Ammon's horn (tissue), 1 donor: ENCODE data around the gene FAM47E.
"Not testable (repeated sequence)": the region's sequence is repeated elsewhere in the genome, so short reads cannot be mapped to it uniquely, and the experiment has no call there.

Source experiments
- DNase-seq: peaks from one replicate; pipeline ENCODE4 v3.0.0-alpha.2; 2016; ENCODE audit warnings: low spot score

Gene FAM47E

GRCh38 chr4:76226418-76226817 is 25.1 kb upstream of the FAM47E start:
- DNase-seq, result no peak

DNA sequence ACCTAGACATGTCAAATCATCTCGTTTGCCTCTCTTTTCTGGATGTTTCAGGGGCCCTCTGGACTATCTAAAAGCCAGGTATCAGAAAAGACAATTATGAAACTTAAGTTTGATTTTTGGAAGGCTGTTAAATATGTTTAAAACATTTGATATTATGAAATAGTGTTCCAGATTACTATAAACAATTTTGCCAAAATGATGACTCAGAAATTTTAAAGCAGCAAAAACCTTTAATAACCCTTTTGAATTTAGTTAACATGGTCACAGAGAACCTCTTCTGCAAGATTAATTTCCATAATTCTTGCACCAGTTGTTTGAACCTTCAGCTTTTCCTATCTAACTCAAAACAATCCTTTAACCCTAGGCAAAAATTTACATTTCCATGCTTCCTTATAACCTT is 18.8 kb upstream of the FAM47E start:
- no peak for DNase-seq

- no peak for DNase-seq
Observed at GRCh38 chr4:76233083-76233482, 18.4 kb upstream of the FAM47E start.

GRCh38 chr4:76233529-76233928 is 18.0 kb upstream of the FAM47E start:
- no peak for DNase-seq

- no peak for DNase-seq
Observed at GRCh38 chr4:76233967-76234678, 17.4 kb upstream of the FAM47E start.

DNA sequence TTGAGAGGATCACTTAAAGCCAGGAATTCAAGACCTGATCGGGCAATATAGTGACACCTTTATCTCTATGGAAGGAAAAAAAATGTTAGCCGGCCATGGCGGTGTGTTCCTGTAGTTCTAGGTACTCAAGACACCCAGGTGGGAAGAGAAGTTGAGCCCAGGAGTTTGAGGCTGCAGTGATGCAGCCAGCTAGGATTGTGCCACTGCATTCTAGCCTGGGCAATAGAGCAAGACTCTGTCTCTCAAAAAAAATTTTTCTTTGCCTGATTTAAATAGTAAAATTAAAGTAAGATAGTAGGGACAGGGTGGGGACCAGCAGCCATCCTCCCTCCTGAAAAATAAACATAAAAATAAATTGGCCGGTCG is 16.9 kb upstream of the FAM47E start:
- DNase-seq, result no peak

DNA sequence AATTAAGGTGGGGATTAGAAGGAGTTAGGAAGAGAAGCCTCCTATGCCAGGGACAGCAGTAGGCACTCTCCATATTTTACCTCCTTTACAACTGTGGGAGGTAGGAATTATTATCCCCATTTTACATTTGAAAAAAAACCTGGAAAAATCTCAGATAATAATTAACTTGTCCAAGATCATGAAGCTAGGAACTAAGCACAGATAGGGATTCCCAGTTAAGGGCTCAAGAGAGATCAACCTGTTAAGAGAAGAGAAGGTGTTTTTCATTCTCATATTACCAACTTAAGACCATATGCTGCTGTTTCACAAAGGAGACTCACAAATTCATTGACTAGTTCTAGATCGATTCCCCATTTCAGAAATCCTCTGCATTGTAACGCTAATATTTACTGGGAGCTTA is 16.1 kb upstream of the FAM47E start:
- no peak for DNase-seq

DNA sequence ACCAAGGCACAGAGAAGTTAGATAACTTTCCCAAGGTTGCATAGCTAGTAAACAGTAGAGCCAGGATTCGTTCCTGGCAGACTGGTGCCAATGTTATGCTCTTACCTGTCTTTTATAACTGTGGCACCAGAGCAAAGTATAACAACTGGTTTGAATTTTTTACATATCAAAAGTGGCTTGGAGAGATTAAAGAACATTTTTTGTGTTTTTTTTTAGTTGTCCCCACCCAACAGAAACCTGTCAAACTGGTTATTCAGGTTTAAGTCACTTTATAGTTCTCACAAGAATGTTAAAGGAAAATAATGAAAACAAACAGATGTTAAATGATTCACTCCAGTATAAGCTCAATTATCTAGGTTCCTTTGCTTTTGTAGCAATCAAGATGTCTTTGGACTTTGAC is 15.6 kb upstream of the FAM47E start:
- DNase-seq, result no peak

DNA sequence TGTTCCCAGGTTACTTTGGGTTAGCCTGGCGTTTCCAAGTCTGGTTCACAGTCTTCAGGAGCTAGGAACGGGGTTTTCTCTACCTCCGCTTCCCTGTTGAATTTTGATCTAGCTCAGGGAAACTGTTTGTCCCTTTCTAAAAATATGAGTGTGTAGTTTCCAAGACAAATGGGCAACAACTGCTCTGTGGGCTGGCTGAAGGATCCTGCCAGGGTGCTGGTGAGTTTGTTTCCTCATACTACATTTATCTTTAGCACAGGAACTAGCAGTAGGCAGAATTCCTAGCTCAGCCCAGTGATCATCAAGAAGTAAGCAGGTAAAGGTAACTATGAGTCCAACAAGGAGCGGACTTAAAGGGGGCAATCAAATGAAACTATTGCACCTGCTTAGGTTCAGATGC is 13.3 kb upstream of the FAM47E start:
- DNase-seq, result peak; percentile 64

DNA sequence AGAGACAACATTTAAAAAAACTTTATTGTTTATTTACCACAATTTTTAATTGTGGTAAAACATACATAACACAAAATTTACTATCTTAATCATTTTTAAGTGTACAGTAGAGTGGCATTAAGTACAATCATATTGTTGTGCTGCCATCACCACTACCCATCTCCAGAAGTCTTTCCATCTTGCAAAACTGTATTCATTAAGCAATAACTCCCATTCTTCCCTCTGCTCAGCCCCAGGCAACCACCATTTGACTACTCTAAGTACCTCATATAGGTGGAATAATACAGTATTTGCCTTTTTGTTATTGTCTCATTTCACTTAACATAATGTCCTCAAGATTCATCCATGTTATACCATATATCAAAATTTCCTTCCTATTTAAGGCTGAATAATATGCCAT is 12.8 kb upstream of the FAM47E start:
- no peak for DNase-seq

GRCh38 chr4:76240236-76240635 is 11.3 kb upstream of the FAM47E start:
- DNase-seq, result no peak

- not testable (repeated sequence) for DNase-seq
Observed at GRCh38 chr4:76243877-76244276, 7.6 kb upstream of the FAM47E start.

DNA sequence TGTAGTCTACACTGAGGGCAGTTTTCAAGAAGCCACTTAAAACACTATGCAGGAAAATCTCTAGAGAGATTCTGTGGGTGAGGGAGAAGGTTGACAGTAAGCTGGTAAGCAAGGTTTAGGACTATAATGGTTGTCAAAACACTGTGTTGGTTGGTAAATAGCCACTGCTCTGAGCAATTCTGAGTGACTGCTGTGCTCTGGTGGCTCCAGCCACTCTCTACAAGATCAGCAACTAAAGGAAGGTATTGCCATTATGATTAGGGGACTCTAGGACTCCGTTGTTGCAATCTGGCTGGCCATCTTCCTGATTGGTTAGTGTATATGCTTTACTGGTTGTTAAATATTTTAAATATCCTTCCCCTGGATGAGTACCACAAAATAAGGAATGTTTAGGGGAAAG is 5.5 kb upstream of the FAM47E start:
- no peak for DNase-seq

GRCh38 chr4:76246852-76247251 is 4.7 kb upstream of the FAM47E start:
- DNase-seq, result no peak

- DNase-seq, result no peak
Observed at GRCh38 chr4:76250962-76251361, 559 bp upstream of the FAM47E start.

DNA sequence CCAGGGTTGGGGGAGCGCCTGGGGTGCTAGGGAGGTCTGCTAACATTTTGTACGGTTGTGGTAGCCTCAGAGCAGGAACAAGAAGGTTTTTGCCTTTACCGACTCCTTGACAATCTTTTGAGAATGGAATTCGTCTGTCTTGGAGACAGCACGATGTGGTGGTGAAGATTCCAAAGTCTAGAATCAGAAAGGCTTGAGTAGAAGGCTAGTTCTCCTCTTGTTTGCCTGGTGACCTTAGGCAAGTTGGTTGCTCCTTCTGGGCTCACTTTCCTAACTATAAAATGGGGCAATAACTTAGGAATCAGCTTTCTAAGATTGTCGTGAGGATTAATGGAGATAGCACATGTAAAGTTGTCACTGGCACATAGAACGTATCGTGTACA is 741 bp downstream of the FAM47E start:
- no peak for DNase-seq

GRCh38 chr4:76253511-76253910 is 2.0 kb downstream of the FAM47E start:
- DNase-seq, result no peak

GRCh38 chr4:76256032-76256431 is 4.5 kb downstream of the FAM47E start:
- DNase-seq, result no peak

DNA sequence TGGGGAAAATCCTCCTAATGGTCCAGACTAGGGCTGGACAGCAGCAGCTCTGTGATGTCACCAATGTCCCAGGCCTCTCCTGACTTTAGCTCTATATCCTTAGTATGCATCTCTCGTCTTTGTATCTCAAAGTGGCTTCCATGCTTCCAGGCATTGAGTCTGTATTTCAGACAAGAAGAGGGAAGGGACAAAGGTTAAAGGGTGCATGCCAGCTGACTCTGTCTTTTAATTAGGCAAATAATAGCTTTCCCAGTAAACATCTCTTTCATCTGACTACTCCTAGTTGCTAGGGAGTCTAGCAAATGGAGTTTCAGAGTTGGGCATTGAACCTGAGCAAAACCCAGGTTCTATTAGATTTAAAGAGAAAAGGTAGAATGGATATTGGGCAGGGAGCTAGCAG is 5.4 kb downstream of the FAM47E start:
- DNase-seq, result no peak

- peak; percentile 19 for DNase-seq
Observed at GRCh38 chr4:76257824-76258223, 6.3 kb downstream of the FAM47E start.

DNA sequence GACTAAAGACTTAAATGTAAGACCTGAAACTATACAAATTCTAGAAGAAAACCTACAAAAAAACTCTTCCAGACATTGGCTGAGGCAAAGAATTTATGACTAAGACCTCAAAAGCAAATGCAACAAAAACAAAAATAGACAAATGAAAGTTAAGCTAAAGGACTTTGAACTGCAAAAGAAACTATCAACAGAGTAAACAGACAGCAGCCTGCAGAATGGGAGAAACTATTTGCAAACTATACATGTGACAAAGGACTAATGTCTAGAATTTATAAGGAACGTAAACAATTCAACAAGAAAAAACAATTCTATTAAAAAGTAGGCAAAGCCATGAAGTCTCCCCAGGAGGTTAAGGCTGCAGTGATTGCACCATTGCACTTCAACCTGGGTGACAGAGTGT is 9.1 kb downstream of the FAM47E start:
- DNase-seq, result no peak

GRCh38 chr4:76265631-76266218 is 14.2 kb downstream of the FAM47E start:
- DNase-seq, result no peak

DNA sequence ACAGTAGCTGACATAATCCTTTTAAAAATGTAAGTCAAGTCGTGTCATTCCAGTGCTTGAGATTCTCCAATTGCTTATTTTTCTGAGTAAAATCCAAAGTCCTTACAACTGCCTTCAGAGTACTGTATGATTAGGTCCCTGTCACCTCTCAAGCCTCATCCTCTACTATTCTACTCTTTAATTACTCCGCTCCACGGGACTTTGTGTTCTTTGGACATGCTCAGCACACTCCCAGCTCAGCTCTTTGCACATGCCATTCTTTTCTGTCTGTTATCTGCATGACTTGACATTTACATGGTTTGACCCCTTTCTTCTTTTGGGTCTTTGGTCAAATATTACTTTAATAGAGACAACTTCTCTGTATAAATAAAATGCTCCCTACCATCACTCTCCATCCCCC is 15.1 kb downstream of the FAM47E start:
- DNase-seq, result no peak

GRCh38 chr4:76267811-76268210 is 16.3 kb downstream of the FAM47E start:
- no peak for DNase-seq
